Right lobe of liver (tissue), 4 donors: ENCODE measurements around the gene NAXD.

Source experiments
- CTCF ChIP-seq, 4 donors: fragments of 200-600 bp in 3 of 4; fragments of 450-650 bp in 1 of 4; IDR thresholded peaks; one replicate each; pipeline versions ENCODE4 v1.5.1 to v1.8.0; 2016 to 2022; ENCODE audit warnings: antibody characterized with exemption in 4 of 4, mild to moderate bottlenecking in 2 of 4
- POLR2A ChIP-seq: fragments of 450-650 bp; IDR thresholded peaks from one replicate; pipeline ENCODE4 v1.6.1; 2017; ENCODE audit warnings: antibody characterized with exemption, mild to moderate bottlenecking
- donor health status: DM: no; HTN: no; CAD: no.
- donor health status: DM: no; HTN: no; CAD: no.
- donor health status: DM: no; HTN: yes; CAD: no.

DNA sequence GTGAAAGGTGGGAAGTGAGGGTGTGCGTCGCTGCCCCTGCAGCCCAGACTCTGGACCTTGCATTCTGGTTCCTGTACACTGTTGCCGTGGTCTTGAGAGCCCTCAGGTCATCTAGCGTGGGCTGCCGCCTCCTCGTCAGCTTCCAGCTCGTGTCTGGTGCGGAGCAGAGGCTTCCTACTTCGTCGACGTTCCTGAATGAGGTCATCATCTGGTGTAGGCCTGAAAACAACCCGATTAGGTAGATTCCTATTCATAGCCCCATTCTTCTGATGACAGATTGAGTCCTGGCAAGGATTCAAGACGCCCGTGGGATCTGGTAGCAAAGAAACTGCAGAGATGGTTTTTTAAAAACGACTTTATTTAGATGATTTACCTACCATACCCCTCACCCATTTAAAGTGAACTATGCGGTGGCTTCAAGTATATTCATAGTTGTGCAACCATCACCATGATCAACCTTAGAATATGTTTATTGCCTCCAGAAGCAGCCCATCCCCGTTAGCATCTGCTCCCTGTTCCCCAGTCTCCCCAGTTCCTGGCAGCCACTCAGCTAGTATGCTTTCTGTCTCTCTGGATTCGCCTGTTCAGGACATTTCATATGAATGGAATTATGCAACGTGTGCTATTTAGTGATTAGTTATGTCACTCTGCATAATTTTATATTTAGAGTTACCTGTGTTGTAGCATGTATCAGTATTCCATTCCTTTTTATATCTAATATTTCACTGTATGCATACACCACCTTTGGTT is 13.8 kb downstream of the NAXD start:
- TF ChIP-seq POLR2A (no peak), CTCF (IDR thresholded peaks at IDR 0.05) (no peak)
